K562 (cell line): ENCODE measurements around the gene MEGF11. TPM values are rescaled to one million over a fixed set of nuclear protein-coding genes. Genes with fewer than 3 reads are reported as not detected.

Source experiments
- ATAC-seq: fragments of 200-7000 bp; cut with Tn5 transposase; 3 replicates; pipeline ENCODE4 v1.9.1; 2020; ENCODE audit warnings: moderate library complexity
- BruUV-seq: library from RNA; stranded (reverse); fragments of 400-500 nt; replicated peaks from 2 replicates; lab custom pipeline; 2021; lab: Mats Ljungman, UMichigan
- CTCF ChIA-PET: fragments of 300-600 bp; formaldehyde crosslinking; extraction: SDS; loops from one replicate; lab custom pipeline; 2021; ENCODE audit warnings: low intra/inter-chr PET ratio; lab: Yijun Ruan, JAX
- POLR2A ChIA-PET: fragments of 300-600, 350-650 bp; sonication (Branson Sonifier 250); formaldehyde crosslinking; extraction: SDS; loops from one replicate; lab custom pipeline; 2021; ENCODE audit warnings: antibody characterized with exemption, inconsistent platforms; lab: Yijun Ruan, JAX
- DNase-seq, 4 experiments: peaks; one replicate each; pipeline versions ENCODE4 v3.0.0 to v3.0.0-alpha.2; 2011 to 2018; ENCODE audit warnings: low spot score in 3 of 4, mixed read lengths in 3 of 4; ENCODE audit errors: extremely low read depth in 1 of 4
- FAIRE-seq: peaks from 2 replicates; lab custom pipeline; 2011; peaks lifted over from hg19 to GRCh38; lab: Jason Lieb, UNC
- H2AFZ ChIP-seq: 2 replicates; pipeline ENCODE4 v1.6.0; 2011; ENCODE audit warnings: low read depth, low read length, control low read depth, inconsistent platforms
- H3K27ac ChIP-seq: fragments of 200-600 bp; 3 replicates; pipeline ENCODE4 v1.8.0; 2011; ENCODE audit warnings: low read depth, mild to moderate bottlenecking, control low read depth, inconsistent platforms, low read length, moderate library complexity, mixed read lengths; ENCODE audit errors: extremely low read depth
- H3K27me3 ChIP-seq, 2 experiments: fragments of 300-600 bp in 1 of 2; 2 replicates in 1 of 2; 3 replicates in 1 of 2; pipeline versions ENCODE4 v1.6.0 to v1.8.0; 2011; ENCODE audit warnings: inconsistent platforms in 2 of 2, low read length in 2 of 2, mild to moderate bottlenecking in 1 of 2, mixed read lengths in 1 of 2, moderate library complexity in 1 of 2; ENCODE audit not compliant: control insufficient read depth in 2 of 2, insufficient read depth in 2 of 2
- H3K36me3 ChIP-seq: fragments of 300-600 bp; 3 replicates; pipeline ENCODE4 v1.8.0; 2011; ENCODE audit warnings: mild to moderate bottlenecking, low read length, inconsistent platforms; ENCODE audit not compliant: control insufficient read depth, insufficient read depth
- H3K4me1 ChIP-seq, 2 experiments: fragments of 200-600 bp in 1 of 2; replicated peaks in 1 of 2; 2 replicates in 1 of 2; 3 replicates in 1 of 2; pipeline versions ENCODE4 v1.5.1 to v1.8.0; 2011; ENCODE audit warnings: inconsistent platforms in 2 of 2, low read length in 2 of 2, mild to moderate bottlenecking in 1 of 2, mixed read lengths in 1 of 2, moderate library complexity in 1 of 2; ENCODE audit not compliant: control insufficient read depth in 2 of 2, insufficient read depth in 2 of 2
- H3K4me2 ChIP-seq: 2 replicates; pipeline ENCODE4 v1.6.1; 2011; ENCODE audit warnings: low read length, control low read depth, inconsistent platforms, mixed read lengths; ENCODE audit not compliant: insufficient read depth
- H3K4me3 ChIP-seq: fragments of 200-600 bp; sonication (generic), shearing (Covaris generic); 2 replicates; pipeline ENCODE4 v1.5.1; 2016; ENCODE audit warnings: control low read depth, inconsistent platforms
- H3K79me2 ChIP-seq: fragments of 200-600 bp; 3 replicates; pipeline ENCODE4 v1.8.0; 2011; ENCODE audit warnings: low read length, inconsistent platforms; ENCODE audit not compliant: control insufficient read depth, insufficient read depth
- H3K9ac ChIP-seq, 2 experiments: 2 replicates each; pipeline versions ENCODE4 v1.6.0 to v1.6.1; 2011; ENCODE audit warnings: low read depth in 2 of 2, low read length in 2 of 2, control low read depth in 1 of 2, inconsistent platforms in 1 of 2, mild to moderate bottlenecking in 1 of 2, mixed read lengths in 1 of 2; ENCODE audit not compliant: insufficient read depth in 1 of 2
- H3K9me1 ChIP-seq: one replicate; pipeline ENCODE4 v1.6.0; 2011; ENCODE audit warnings: inconsistent platforms, mild to moderate bottlenecking, low read length, moderate library complexity; ENCODE audit not compliant: control insufficient read depth, insufficient read depth
- H3K9me3 ChIP-seq: replicated peaks from 2 replicates; pipeline ENCODE4 v1.5.1; 2011; ENCODE audit warnings: low read depth, low read length, inconsistent platforms; ENCODE audit not compliant: control insufficient read depth, insufficient read depth
- H4K20me1 ChIP-seq: replicated peaks from 2 replicates; pipeline ENCODE4 v1.6.1; 2011; ENCODE audit warnings: low read length, inconsistent platforms, mixed read lengths; ENCODE audit not compliant: control insufficient read depth, insufficient read depth
- CEBPG ChIP-seq, 3 experiments: fragments of 200-800 bp in 1 of 3; sonication (Bioruptor generic) in 1 of 3; sonication (generic) in 1 of 3; formaldehyde crosslinking in 1 of 3; IDR thresholded peaks in 2 of 3; conservative IDR thresholded peaks in 1 of 3; 2 replicates each; pipeline versions ENCODE4 v1.6.1 to v1.8.0; 2016 to 2022; ENCODE audit warnings: missing compliant biosample characterization in 2 of 3, missing genetic modification characterization in 2 of 3, mild to moderate bottlenecking in 1 of 3, missing genetic modification reagents in 1 of 3
- CTCF ChIP-seq, 3 experiments: IDR thresholded peaks in 2 of 3; conservative IDR thresholded peaks in 1 of 3; 2 replicates each; pipeline ENCODE4 v1.5.1; 2011 to 2012; ENCODE audit warnings: low read length in 3 of 3, mild to moderate bottlenecking in 3 of 3, control low read depth in 2 of 3, improper control_type of control experiment in 1 of 3, inconsistent platforms in 1 of 3, low read depth in 1 of 3, mixed read lengths in 1 of 3, moderate library complexity in 1 of 3; ENCODE audit not compliant: insufficient read depth in 2 of 3
- EP300 ChIP-seq: IDR thresholded peaks from 2 replicates; pipeline ENCODE4 v1.6.1; 2012; ENCODE audit warnings: low read length, improper control_type of control experiment
- GTF2B ChIP-seq: IDR thresholded peaks from 2 replicates; pipeline ENCODE4 v1.6.1; 2011; ENCODE audit not compliant: insufficient read length; ENCODE audit errors: extremely low read depth
- KLF13 ChIP-seq: fragments of 450-650 bp; IDR thresholded peaks from 2 replicates; pipeline ENCODE4 v1.6.1; 2016; ENCODE audit warnings: missing genetic modification characterization, low read depth, mild to moderate bottlenecking, missing compliant biosample characterization, moderate library complexity, borderline replicate concordance
- MECOM ChIP-seq: fragments of 250-450 bp; sonication (Bioruptor Pico); IDR thresholded peaks from 2 replicates; pipeline ENCODE4 v1.8.0; 2022; ENCODE audit warnings: inconsistent platforms
- RAD21 ChIP-seq, 2 experiments: fragments of 250-450 bp in 1 of 2; fragments of 450-650 bp in 1 of 2; sonication (Bioruptor Pico) in 1 of 2; formaldehyde crosslinking in 1 of 2; IDR thresholded peaks in 1 of 2; conservative IDR thresholded peaks in 1 of 2; 2 replicates each; pipeline versions ENCODE4 v1.4.0 to v1.8.0; 2020 to 2022; ENCODE audit warnings: mild to moderate bottlenecking in 2 of 2, moderate library complexity in 1 of 2
- ZNF253 ChIP-seq: fragments of 250-450 bp; sonication (Bioruptor Pico); conservative IDR thresholded peaks from 2 replicates; pipeline ENCODE4 v1.6.1; 2021; ENCODE audit warnings: mild to moderate bottlenecking
- WGBS: fragments of 100-300 bp; shearing (Covaris generic); methylation state at CpG from one replicate; pipeline ENCODE4 v1.1.6; 2016; ENCODE audit warnings: low coverage, mixed read lengths; ENCODE audit not compliant: insufficient coverage; ENCODE audit errors: missing lambda C conversion rate; 5-methylcytosine and 5-hydroxymethylcytosine counted together
- in situ Hi-C: fragments of 300-500 bp; cut with MboI; formaldehyde crosslinking; loops from 4 replicates; pipeline ENCODE4 v1.15.0; 2018; ENCODE audit warnings: inconsistent platforms, mixed read lengths
- intact Hi-C: fragments of 100-400 bp; cut with micrococcal nuclease; formaldehyde crosslinking; loops from 2 replicates; pipeline ENCODE4 v1.14.2; 2022
- polyA plus RNA-seq, 8 experiments: library from polyadenylated mRNA; depleted of rRNA in 4 of 8; stranded (reverse) in 5 of 8; unstranded in 3 of 8; fragments of >200 nt; fragmentation: Nextera tagmentation in 2 of 8; fragmentation: Illumina TruSeq in 1 of 8; extraction: Ambion mirVana in 2 of 8; extraction: Trizol in 1 of 8; gene quantifications; 2 replicates each; pipeline versions ENCODE4 v1.2.1 to v1.2.3, GENCODE V29; 2011 to 2014; ENCODE audit warnings: inconsistent platforms in 1 of 8, missing spikeins in 1 of 8
- total RNA-seq, 7 experiments: library from RNA; depleted of rRNA in 6 of 7; stranded (reverse); fragments of >200 nt in 6 of 7; fragmentation: Illumina TruSeq in 2 of 7; extraction: Trizol in 2 of 7; gene quantifications; 2 replicates each; pipeline versions ENCODE4 v1.2.1 to v1.2.3, GENCODE V29; 2011 to 2021; ENCODE audit warnings: low replicate concordance in 1 of 7
- TF ChIP-seq, protein P1 (sequence below), 2 experiments: fragments of 450-650 bp; formaldehyde crosslinking in 1 of 2; IDR thresholded peaks; 2 replicates each; pipeline versions ENCODE4 v1.4.0 to v1.6.1; 2014 to 2020; ENCODE audit warnings: mild to moderate bottlenecking in 2 of 2, borderline replicate concordance in 1 of 2, low read depth in 1 of 2

The MEGF11 gene
- total and polyA plus RNA-seq, 9 of the 15 experiments (the other 6 are each of a cell fraction or from before 2014, with no cell fraction given) = 0.06 to 0.23 (median 0.20) TPM; not detected in 6

GRCh38 chr15:66046751-66047150 is 206.8 kb downstream of the MEGF11 start:
- Histone ChIP-seq H3K9me1 (no peaks in the 10 kb centered on the region), H3K9me3 (no peaks in the 10 kb centered on the region), H3K36me3 (no peaks in the 10 kb centered on the region), H3K4me3 (no peak overlapping the region), H3K9ac (no peak overlapping the region), H2AFZ (no peak overlapping the region), H3K27ac (no peak overlapping the region), H3K79me2 (no peaks in the 10 kb centered on the region), H3K4me2 (no peak overlapping the region), H4K20me1 (no peaks in the 10 kb centered on the region), H3K27me3 (peaks cover 8 to 46% of the 10 kb centered on the region in 2 experiments; a peak in 3 of 5 replicates), H3K4me1 (no peaks in the 10 kb centered on the region)
- 0% methylated on average over 1 of the region's 1 CpG for WGBS
- no TSS peak for BruUV-seq
- ChIA-PET POLR2A (no interaction called here), CTCF (no interaction called here)
- DNase-seq = peak in 1 of 4 experiments; percentile 17
- peak; percentile 35; the same call in 1 of the 3 replicates for ATAC-seq
- FAIRE-seq = no peak
- intact Hi-C loops = no loop called here
- in situ Hi-C loops = no loop called here
- peak in 1 of 2 experiments; percentile 40; a peak in 2 of 4 replicates for TF ChIP-seq RAD21 (CRISPR knock-in tag; conservative IDR thresholded peaks at IDR 0.05 in 1 of 2, IDR thresholded peaks at IDR 0.05 in 1 of 2)
- TF ChIP-seq GTF2B = no peak
- no peak for TF ChIP-seq ZNF253 (CRISPR knock-in tag)
- no peak for TF ChIP-seq EP300
- TF ChIP-seq KLF13 (tag) = no peak
- TF ChIP-seq, protein P1, sequence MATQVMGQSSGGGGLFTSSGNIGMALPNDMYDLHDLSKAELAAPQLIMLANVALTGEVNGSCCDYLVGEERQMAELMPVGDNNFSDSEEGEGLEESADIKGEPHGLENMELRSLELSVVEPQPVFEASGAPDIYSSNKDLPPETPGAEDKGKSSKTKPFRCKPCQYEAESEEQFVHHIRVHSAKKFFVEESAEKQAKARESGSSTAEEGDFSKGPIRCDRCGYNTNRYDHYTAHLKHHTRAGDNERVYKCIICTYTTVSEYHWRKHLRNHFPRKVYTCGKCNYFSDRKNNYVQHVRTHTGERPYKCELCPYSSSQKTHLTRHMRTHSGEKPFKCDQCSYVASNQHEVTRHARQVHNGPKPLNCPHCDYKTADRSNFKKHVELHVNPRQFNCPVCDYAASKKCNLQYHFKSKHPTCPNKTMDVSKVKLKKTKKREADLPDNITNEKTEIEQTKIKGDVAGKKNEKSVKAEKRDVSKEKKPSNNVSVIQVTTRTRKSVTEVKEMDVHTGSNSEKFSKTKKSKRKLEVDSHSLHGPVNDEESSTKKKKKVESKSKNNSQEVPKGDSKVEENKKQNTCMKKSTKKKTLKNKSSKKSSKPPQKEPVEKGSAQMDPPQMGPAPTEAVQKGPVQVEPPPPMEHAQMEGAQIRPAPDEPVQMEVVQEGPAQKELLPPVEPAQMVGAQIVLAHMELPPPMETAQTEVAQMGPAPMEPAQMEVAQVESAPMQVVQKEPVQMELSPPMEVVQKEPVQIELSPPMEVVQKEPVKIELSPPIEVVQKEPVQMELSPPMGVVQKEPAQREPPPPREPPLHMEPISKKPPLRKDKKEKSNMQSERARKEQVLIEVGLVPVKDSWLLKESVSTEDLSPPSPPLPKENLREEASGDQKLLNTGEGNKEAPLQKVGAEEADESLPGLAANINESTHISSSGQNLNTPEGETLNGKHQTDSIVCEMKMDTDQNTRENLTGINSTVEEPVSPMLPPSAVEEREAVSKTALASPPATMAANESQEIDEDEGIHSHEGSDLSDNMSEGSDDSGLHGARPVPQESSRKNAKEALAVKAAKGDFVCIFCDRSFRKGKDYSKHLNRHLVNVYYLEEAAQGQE (IDR thresholded peaks at IDR 0.05; ENCODE audit: borderline replicate concordance) = peak; percentile 14; the same call in 1 of the 2 replicates
- TF ChIP-seq, protein P1 (CRISPR knock-in tag; IDR thresholded peaks at IDR 0.05; ENCODE audit: low read depth) = no peak
- no peak for TF ChIP-seq MECOM
- no peak for TF ChIP-seq CEBPG (CRISPR knock-in tag; IDR thresholded peaks at IDR 0.05)
- no peak for TF ChIP-seq CEBPG (tag; conservative IDR thresholded peaks at IDR 0.05 in 1 of 2, IDR thresholded peaks at IDR 0.05 in 1 of 2)
- TF ChIP-seq CTCF (IDR thresholded peaks at IDR 0.05 in 2 of 3, conservative IDR thresholded peaks at IDR 0.05 in 1 of 3; ENCODE audit: insufficient read depth in 2 of 3, low read depth in 1 of 3, low read length in 3 of 3) = peak; percentile 22 to 39 (median 25); a peak in 3 of 6 replicates
